GM20000 (cell line): ENCODE data around the gene ABTB1.

Experiments used
- DNase-seq: peaks from one replicate; pipeline ENCODE4 v3.0.0; 2012; ENCODE audit warnings: low spot score
- CTCF ChIP-seq: IDR thresholded peaks from 2 replicates; pipeline ENCODE4 v1.5.1; 2012; ENCODE audit warnings: mild to moderate bottlenecking, control low read depth; ENCODE audit errors: extremely low read depth, missing control alignments

Gene ABTB1

GRCh38 chr3:127723011-127723567 lies 50.3 kb downstream of the ABTB1 start:
- TF ChIP-seq CTCF, result no peak
- DNase-seq, result no peak

GRCh38 chr3:127726894-127727293 lies 54.1 kb downstream of the ABTB1 start:
- DNase-seq, result no peak
- TF ChIP-seq CTCF, result no peak

- no peak for DNase-seq
- TF ChIP-seq CTCF, result no peak
Measured at GRCh38 chr3:127728417-127729015, 55.8 kb downstream of the ABTB1 start.

GRCh38 chr3:127729556-127730056 lies 56.9 kb downstream of the ABTB1 start:
- TF ChIP-seq CTCF, result no peak

GRCh38 chr3:127730171-127730570 lies 57.4 kb downstream of the ABTB1 start:
- no peak for DNase-seq
- TF ChIP-seq CTCF, result no peak

More at GRCh38 chr3:127729556-127730056, 56.9 kb downstream of the ABTB1 start:
- no peak for DNase-seq
